SK-N-SH (cell line): ENCODE measurements around the gene AP2A2. TPM values are rescaled to one million over a fixed set of nuclear protein-coding genes. Genes with fewer than 3 reads are reported as not detected.

ENCODE experiments used
- CTCF ChIA-PET: fragments of 300-600, 350-600 bp; formaldehyde crosslinking; extraction: SDS; loops from one replicate; lab custom pipeline; 2021; lab: Yijun Ruan, JAX
- POLR2A ChIA-PET: fragments of 350-600 bp; sonication (Branson Sonifier 250); formaldehyde crosslinking; extraction: SDS; loops from one replicate; lab custom pipeline; 2020; ENCODE audit warnings: antibody characterized with exemption, inconsistent platforms; lab: Yijun Ruan, JAX
- DNase-seq: peaks from one replicate; pipeline ENCODE4 v3.0.0; 2012
- H2AFZ ChIP-seq: fragments of 200-600 bp; sonication (generic); 2 replicates; pipeline ENCODE4 v1.8.1; 2016; ENCODE audit warnings: antibody characterized with exemption, mild to moderate bottlenecking, low read depth
- H3F3A ChIP-seq: fragments of 200-600 bp; sonication (generic); replicated peaks from 2 replicates; pipeline ENCODE3; 2016; ENCODE audit warnings: antibody characterized with exemption, mild to moderate bottlenecking; ENCODE audit not compliant: insufficient read depth
- H3K27ac ChIP-seq, 2 experiments: fragments of 200-500 bp in 1 of 2; fragments of 200-600 bp in 1 of 2; sonication (Bioruptor generic) in 1 of 2; sonication (generic), shearing (Covaris generic) in 1 of 2; 2 replicates each; pipeline versions ENCODE4 v1.5.1 to v1.6.1; 2014 to 2016; ENCODE audit warnings: low read depth in 2 of 2, inconsistent platforms in 1 of 2, low read length in 1 of 2, mild to moderate bottlenecking in 1 of 2, mixed read lengths in 1 of 2
- H3K27me3 ChIP-seq: fragments of 200-600 bp; sonication (generic), shearing (Covaris generic); 2 replicates; pipeline ENCODE4 v1.6.1; 2016; ENCODE audit warnings: mixed run types; ENCODE audit not compliant: insufficient read depth
- H3K36me3 ChIP-seq, 2 experiments: fragments of 200-500 bp in 1 of 2; fragments of 200-600 bp in 1 of 2; sonication (Bioruptor generic) in 1 of 2; sonication (generic) in 1 of 2; replicated peaks in 1 of 2; 2 replicates each; pipeline versions ENCODE3 to v1.5.1; 2014 to 2016; ENCODE audit warnings: low read length in 1 of 2, mild to moderate bottlenecking in 1 of 2; ENCODE audit not compliant: insufficient read depth in 2 of 2, control insufficient read depth in 1 of 2
- H3K4me1 ChIP-seq, 2 experiments: fragments of 200-500 bp in 1 of 2; fragments of 200-600 bp in 1 of 2; sonication (Bioruptor generic) in 1 of 2; sonication (generic), shearing (Covaris generic) in 1 of 2; 2 replicates each; pipeline versions ENCODE4 v1.5.1 to v1.6.1; 2014 to 2016; ENCODE audit warnings: low read depth in 1 of 2, low read length in 1 of 2, mixed run types in 1 of 2; ENCODE audit not compliant: insufficient read depth in 2 of 2, control insufficient read depth in 1 of 2
- H3K4me2 ChIP-seq: fragments of 200-600 bp; sonication (generic), shearing (Covaris generic); 2 replicates; pipeline ENCODE4 v1.6.1; 2017; ENCODE audit warnings: mixed run types
- H3K4me3 ChIP-seq, 2 experiments: fragments of 200-500 bp in 1 of 2; fragments of 200-600 bp in 1 of 2; sonication (Bioruptor generic) in 1 of 2; sonication (generic), shearing (Covaris generic) in 1 of 2; 2 replicates each; pipeline versions ENCODE4 v1.5.1 to v1.8.1; 2014 to 2016; ENCODE audit warnings: low read depth in 2 of 2, inconsistent platforms in 1 of 2, low read length in 1 of 2, mild to moderate bottlenecking in 1 of 2, mixed read lengths in 1 of 2, moderate library complexity in 1 of 2
- H3K79me2 ChIP-seq: fragments of 200-600 bp; sonication (generic); 2 replicates; pipeline ENCODE4 v1.8.1; 2017; ENCODE audit warnings: mild to moderate bottlenecking; ENCODE audit not compliant: insufficient read depth
- H3K9ac ChIP-seq: fragments of 200-600 bp; sonication (generic); 2 replicates; pipeline ENCODE4 v1.6.1; 2017; ENCODE audit warnings: mixed run types
- H3K9me2 ChIP-seq: fragments of 200-600 bp; sonication (generic); 2 replicates; pipeline ENCODE4 v1.6.1; 2017; ENCODE audit warnings: mixed run types
- H3K9me3 ChIP-seq: fragments of 200-600 bp; sonication (generic); 2 replicates; pipeline ENCODE4 v1.6.1; 2017; ENCODE audit warnings: mixed run types, mild to moderate bottlenecking, moderate library complexity
- H4K20me1 ChIP-seq: fragments of 200-600 bp; sonication (generic); 2 replicates; pipeline ENCODE4 v1.6.1; 2017; ENCODE audit warnings: mild to moderate bottlenecking, mixed run types; ENCODE audit not compliant: insufficient read depth
- CHD2 ChIP-seq: fragments of 150-350 bp; IDR thresholded peaks from 2 replicates; pipeline ENCODE4 v1.6.1; 2018; ENCODE audit warnings: low read length; ENCODE audit not compliant: partially characterized antibody
- EZH2phosphoT487 ChIP-seq: fragments of 200-600 bp; sonication (generic); IDR thresholded peaks from 2 replicates; pipeline ENCODE4 v1.6.1; 2017; ENCODE audit warnings: low read depth, mixed run types, mild to moderate bottlenecking, antibody characterized with exemption, moderate library complexity, borderline replicate concordance
- GATA2 ChIP-seq: sonication (generic); formaldehyde crosslinking; IDR thresholded peaks from 2 replicates; pipeline ENCODE4 v1.5.0; 2020; ENCODE audit warnings: mild to moderate bottlenecking, missing genetic modification reagents
- JUND ChIP-seq: IDR thresholded peaks from 2 replicates; pipeline ENCODE4 v1.4.0; 2012
- MAX ChIP-seq: IDR thresholded peaks from 2 replicates; pipeline ENCODE4 v1.4.0; 2012; ENCODE audit warnings: low read depth
- NRF1 ChIP-seq: IDR thresholded peaks from 2 replicates; pipeline ENCODE4 v1.6.1; 2012; ENCODE audit warnings: low read depth, mild to moderate bottlenecking, low read length
- RAD21 ChIP-seq: IDR thresholded peaks from 2 replicates; pipeline ENCODE4 v1.6.1; 2012; ENCODE audit warnings: mild to moderate bottlenecking, low read length
- REST ChIP-seq: IDR thresholded peaks from 2 replicates; pipeline ENCODE4 v1.6.1; 2012; ENCODE audit warnings: mild to moderate bottlenecking, low read depth, low read length, moderate library complexity
- RXRA ChIP-seq: IDR thresholded peaks from 2 replicates; pipeline ENCODE4 v1.4.0; 2012; ENCODE audit warnings: low read depth, mild to moderate bottlenecking, borderline replicate concordance
- TCF12 ChIP-seq: IDR thresholded peaks from 2 replicates; pipeline ENCODE4 v1.4.0; 2012
- TEAD4 ChIP-seq: IDR thresholded peaks from 2 replicates; pipeline ENCODE4 v1.4.0; 2012; ENCODE audit warnings: mild to moderate bottlenecking, borderline replicate concordance; ENCODE audit not compliant: insufficient read depth
- YY1 ChIP-seq: IDR thresholded peaks from 2 replicates; pipeline ENCODE4 v1.4.0; 2012; ENCODE audit warnings: low read depth, mild to moderate bottlenecking
- WGBS: methylation state at CpG from one replicate; pipeline ENCODE4 v1.1.6; 2017; ENCODE audit warnings: low lambda C conversion rate; 5-methylcytosine and 5-hydroxymethylcytosine counted together
- polyA plus RNA-seq, 3 experiments: library from polyadenylated mRNA; depleted of rRNA; stranded (reverse); fragments of >200 nt; gene quantifications; 2 replicates each; pipeline ENCODE4 v1.2.3, GENCODE V29; 2012
- TF ChIP-seq, protein P1 (sequence below): IDR thresholded peaks from 2 replicates; pipeline ENCODE4; 2012
- TF ChIP-seq, protein P2 (sequence below): fragments of 150-350 bp; IDR thresholded peaks from 2 replicates; pipeline ENCODE4 v1.6.1; 2016; ENCODE audit warnings: mild to moderate bottlenecking, low read depth, low read length
- TF ChIP-seq, protein P3 (sequence below): fragments of 200-600 bp; sonication (generic); IDR thresholded peaks from 2 replicates; pipeline ENCODE4 v1.6.1; 2017; ENCODE audit warnings: antibody characterized with exemption, mild to moderate bottlenecking, moderate library complexity
- TF ChIP-seq, protein P4 (sequence below): IDR thresholded peaks from 2 replicates; pipeline ENCODE4 v1.4.0; 2012; ENCODE audit warnings: low read depth, borderline replicate concordance
- TF ChIP-seq, protein P5 (sequence below): IDR thresholded peaks from 2 replicates; pipeline ENCODE4 v1.4.0; 2012; ENCODE audit warnings: low read depth, borderline replicate concordance

Gene AP2A2
- polyA plus RNA-seq, 1 of the 3 experiments (the other 2 are of a cell fraction): 42.7 TPM

DNA sequence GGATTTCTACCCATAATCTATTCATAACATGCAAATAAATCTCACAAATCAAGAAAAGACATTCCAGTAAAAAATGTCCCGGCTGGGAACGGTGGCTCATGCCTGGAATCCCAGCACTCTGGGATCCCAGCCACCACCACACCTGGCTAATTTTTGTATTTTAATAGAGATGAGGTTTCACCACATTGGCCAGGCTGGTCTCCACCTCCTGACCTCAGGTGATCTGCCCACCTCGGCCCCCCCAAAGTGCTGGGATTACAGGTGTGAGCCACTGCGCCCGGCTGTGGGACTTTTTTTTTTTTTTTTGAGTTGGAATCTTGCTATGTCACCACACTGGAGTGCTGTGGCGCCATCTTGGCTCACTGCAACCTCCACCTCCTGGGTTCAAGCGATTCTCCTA, 19.7 kb upstream of the AP2A2 start:
- Histone ChIP-seq H3K4me1 (peaks cover 0 to 8% of the 10 kb centered on the region in 2 experiments; a peak in 1 of 4 replicates), H2AFZ (no peak overlapping the region), H3K27ac (no peak overlapping the region), H3K4me2 (no peak overlapping the region), H3K9ac (no peak overlapping the region), H3F3A (no peaks in the 10 kb centered on the region), H3K9me2 (no peaks in the 10 kb centered on the region), H3K9me3 (no peaks in the 10 kb centered on the region), H3K27me3 (no peaks in the 10 kb centered on the region), H3K4me3 (no peak overlapping the region), H3K79me2 (peaks cover 35% of the 10 kb centered on the region), H3K36me3 (peaks cover 5 to 32% of the 10 kb centered on the region in 2 experiments), H4K20me1 (0 out of 2 replicates have a peak, but pooled peaks cover 3% of the 10 kb centered on the region)
- TF ChIP-seq, protein P1, sequence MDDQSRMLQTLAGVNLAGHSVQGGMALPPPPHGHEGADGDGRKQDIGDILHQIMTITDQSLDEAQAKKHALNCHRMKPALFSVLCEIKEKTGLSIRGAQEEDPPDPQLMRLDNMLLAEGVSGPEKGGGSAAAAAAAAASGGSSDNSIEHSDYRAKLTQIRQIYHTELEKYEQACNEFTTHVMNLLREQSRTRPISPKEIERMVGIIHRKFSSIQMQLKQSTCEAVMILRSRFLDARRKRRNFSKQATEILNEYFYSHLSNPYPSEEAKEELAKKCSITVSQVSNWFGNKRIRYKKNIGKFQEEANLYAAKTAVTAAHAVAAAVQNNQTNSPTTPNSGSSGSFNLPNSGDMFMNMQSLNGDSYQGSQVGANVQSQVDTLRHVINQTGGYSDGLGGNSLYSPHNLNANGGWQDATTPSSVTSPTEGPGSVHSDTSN: no peak
- no peak for TF ChIP-seq YY1
- TF ChIP-seq RXRA: no peak
- TF ChIP-seq RAD21: no peak
- TF ChIP-seq, protein P2, sequence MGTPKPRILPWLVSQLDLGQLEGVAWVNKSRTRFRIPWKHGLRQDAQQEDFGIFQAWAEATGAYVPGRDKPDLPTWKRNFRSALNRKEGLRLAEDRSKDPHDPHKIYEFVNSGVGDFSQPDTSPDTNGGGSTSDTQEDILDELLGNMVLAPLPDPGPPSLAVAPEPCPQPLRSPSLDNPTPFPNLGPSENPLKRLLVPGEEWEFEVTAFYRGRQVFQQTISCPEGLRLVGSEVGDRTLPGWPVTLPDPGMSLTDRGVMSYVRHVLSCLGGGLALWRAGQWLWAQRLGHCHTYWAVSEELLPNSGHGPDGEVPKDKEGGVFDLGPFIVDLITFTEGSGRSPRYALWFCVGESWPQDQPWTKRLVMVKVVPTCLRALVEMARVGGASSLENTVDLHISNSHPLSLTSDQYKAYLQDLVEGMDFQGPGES: no peak
- no peak for TF ChIP-seq JUND
- no peak for TF ChIP-seq TCF12
- no peak for TF ChIP-seq EZH2phosphoT487
- TF ChIP-seq TEAD4: no peak
- no peak for TF ChIP-seq GATA2 (CRISPR knock-in tag)
- TF ChIP-seq, protein P3, sequence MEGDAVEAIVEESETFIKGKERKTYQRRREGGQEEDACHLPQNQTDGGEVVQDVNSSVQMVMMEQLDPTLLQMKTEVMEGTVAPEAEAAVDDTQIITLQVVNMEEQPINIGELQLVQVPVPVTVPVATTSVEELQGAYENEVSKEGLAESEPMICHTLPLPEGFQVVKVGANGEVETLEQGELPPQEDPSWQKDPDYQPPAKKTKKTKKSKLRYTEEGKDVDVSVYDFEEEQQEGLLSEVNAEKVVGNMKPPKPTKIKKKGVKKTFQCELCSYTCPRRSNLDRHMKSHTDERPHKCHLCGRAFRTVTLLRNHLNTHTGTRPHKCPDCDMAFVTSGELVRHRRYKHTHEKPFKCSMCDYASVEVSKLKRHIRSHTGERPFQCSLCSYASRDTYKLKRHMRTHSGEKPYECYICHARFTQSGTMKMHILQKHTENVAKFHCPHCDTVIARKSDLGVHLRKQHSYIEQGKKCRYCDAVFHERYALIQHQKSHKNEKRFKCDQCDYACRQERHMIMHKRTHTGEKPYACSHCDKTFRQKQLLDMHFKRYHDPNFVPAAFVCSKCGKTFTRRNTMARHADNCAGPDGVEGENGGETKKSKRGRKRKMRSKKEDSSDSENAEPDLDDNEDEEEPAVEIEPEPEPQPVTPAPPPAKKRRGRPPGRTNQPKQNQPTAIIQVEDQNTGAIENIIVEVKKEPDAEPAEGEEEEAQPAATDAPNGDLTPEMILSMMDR: no peak
- TF ChIP-seq, protein P4, sequence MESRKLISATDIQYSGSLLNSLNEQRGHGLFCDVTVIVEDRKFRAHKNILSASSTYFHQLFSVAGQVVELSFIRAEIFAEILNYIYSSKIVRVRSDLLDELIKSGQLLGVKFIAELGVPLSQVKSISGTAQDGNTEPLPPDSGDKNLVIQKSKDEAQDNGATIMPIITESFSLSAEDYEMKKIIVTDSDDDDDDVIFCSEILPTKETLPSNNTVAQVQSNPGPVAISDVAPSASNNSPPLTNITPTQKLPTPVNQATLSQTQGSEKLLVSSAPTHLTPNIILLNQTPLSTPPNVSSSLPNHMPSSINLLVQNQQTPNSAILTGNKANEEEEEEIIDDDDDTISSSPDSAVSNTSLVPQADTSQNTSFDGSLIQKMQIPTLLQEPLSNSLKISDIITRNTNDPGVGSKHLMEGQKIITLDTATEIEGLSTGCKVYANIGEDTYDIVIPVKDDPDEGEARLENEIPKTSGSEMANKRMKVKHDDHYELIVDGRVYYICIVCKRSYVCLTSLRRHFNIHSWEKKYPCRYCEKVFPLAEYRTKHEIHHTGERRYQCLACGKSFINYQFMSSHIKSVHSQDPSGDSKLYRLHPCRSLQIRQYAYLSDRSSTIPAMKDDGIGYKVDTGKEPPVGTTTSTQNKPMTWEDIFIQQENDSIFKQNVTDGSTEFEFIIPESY: no peak
- no peak for TF ChIP-seq NRF1
- no peak for TF ChIP-seq MAX
- TF ChIP-seq REST: no peak
- no peak for TF ChIP-seq CHD2
- TF ChIP-seq, protein P5, sequence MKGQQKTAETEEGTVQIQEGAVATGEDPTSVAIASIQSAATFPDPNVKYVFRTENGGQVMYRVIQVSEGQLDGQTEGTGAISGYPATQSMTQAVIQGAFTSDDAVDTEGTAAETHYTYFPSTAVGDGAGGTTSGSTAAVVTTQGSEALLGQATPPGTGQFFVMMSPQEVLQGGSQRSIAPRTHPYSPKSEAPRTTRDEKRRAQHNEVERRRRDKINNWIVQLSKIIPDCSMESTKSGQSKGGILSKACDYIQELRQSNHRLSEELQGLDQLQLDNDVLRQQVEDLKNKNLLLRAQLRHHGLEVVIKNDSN: no peak
- CTCF ChIA-PET: interaction anchor here (1.0 kb wide), 1 partner anchor 19 kb away, joined by 3 read pairs; no protein-coding TSS in a partner anchor
- no peak for DNase-seq
- 93% methylated on average over 7 of the region's 7 CpGs for WGBS
- POLR2A ChIA-PET: no interaction called here
